ENCODE measurements around the gene CLTCL1. TPM values are rescaled to one million over a fixed set of nuclear protein-coding genes. Genes with fewer than 3 reads are reported as not detected.

Gene CLTCL1
- polyA plus RNA-seq, 1 donor (not counting 4 experiments of a cell fraction or from before 2014, with no cell fraction given): 12.4 TPM

GRCh38 chr22:19207401-19207808, 84.1 kb downstream of the CLTCL1 start:
- FAIRE-seq: no peak
- H3K9ac ChIP-seq (ENCODE audit: control insufficient read depth, extremely low read depth, insufficient read depth, low read length): no peak overlapping the region

GRCh38 chr22:19206287-19206686, 85.2 kb downstream of the CLTCL1 start:
- DNase-seq (ENCODE audit: low read depth, low spot score) (no peak), FAIRE-seq (no peak)
- Histone ChIP-seq H3K9ac (ENCODE audit: control insufficient read depth, extremely low read depth, insufficient read depth, low read length) (no peak overlapping the region), H2AFZ (ENCODE audit: control insufficient read depth, low read length) (no peak overlapping the region), H3K9me1 (ENCODE audit: control insufficient read depth, extremely low read depth, insufficient read depth, low read length) (no peaks in the 10 kb centered on the region), H3K36me3 (ENCODE audit: control insufficient read depth in 2 of 2, extremely low read depth in 1 of 2, insufficient read depth in 2 of 2, low read length in 2 of 2) (peaks cover 10 to 31% of the 10 kb centered on the region in 2 experiments), H3K27me3 (ENCODE audit: control insufficient read depth, extremely low read depth, insufficient read depth, low read length) (no peaks in the 10 kb centered on the region), H4K20me1 (ENCODE audit: control insufficient read depth, extremely low read depth, insufficient read depth, low read length) (no peaks in the 10 kb centered on the region), H3K4me3 (ENCODE audit: control insufficient read depth in 2 of 3, extremely low read depth in 1 of 3, insufficient read depth in 2 of 3, low read depth in 1 of 3, low read length in 3 of 3) (no peak overlapping the region), H3K4me1 (ENCODE audit: control insufficient read depth, extremely low read depth, insufficient read depth, low read length) (no peaks in the 10 kb centered on the region), H3K4me2 (ENCODE audit: control insufficient read depth, extremely low read depth, insufficient read depth, low read depth, low read length) (no peak overlapping the region), H3K79me2 (ENCODE audit: control insufficient read depth, insufficient read depth, low read length) (no peaks in the 10 kb centered on the region), H3K27ac (ENCODE audit: control insufficient read depth, insufficient read depth, low read length) (no peak overlapping the region), H3K9me3 (ENCODE audit: control insufficient read depth, low read depth, low read length) (no peaks in the 10 kb centered on the region)
- dilution Hi-C loops (cut with MboI; ENCODE audit: extremely low pct_ligation_motif_present, low sequenced_read_pairs): no loop called here
- no peak for TF ChIP-seq EZH2 (IDR thresholded peaks at IDR 0.05; ENCODE audit: low read length)
- TF ChIP-seq CTCF (optimal IDR thresholded peaks at IDR 0.05 in 1 of 3, IDR thresholded peaks at IDR 0.05 in 1 of 3, conservative IDR thresholded peaks at IDR 0.05 in 1 of 3; ENCODE audit: extremely low read depth in 1 of 3, insufficient read depth in 2 of 3, low read length in 3 of 3): no peak

More at GRCh38 chr22:19207401-19207808, 84.1 kb downstream of the CLTCL1 start:
- Histone ChIP-seq H3K27me3 (ENCODE audit: control insufficient read depth, extremely low read depth, insufficient read depth, low read length) (no peaks in the 10 kb centered on the region), H3K4me2 (ENCODE audit: control insufficient read depth, extremely low read depth, insufficient read depth, low read depth, low read length) (no peak overlapping the region), H3K79me2 (ENCODE audit: control insufficient read depth, insufficient read depth, low read length) (no peaks in the 10 kb centered on the region), H3K9me3 (ENCODE audit: control insufficient read depth, low read depth, low read length) (no peaks in the 10 kb centered on the region), H4K20me1 (ENCODE audit: control insufficient read depth, extremely low read depth, insufficient read depth, low read length) (no peaks in the 10 kb centered on the region), H3K36me3 (ENCODE audit: control insufficient read depth in 2 of 2, extremely low read depth in 1 of 2, insufficient read depth in 2 of 2, low read length in 2 of 2) (peaks cover 10 to 29% of the 10 kb centered on the region in 2 experiments), H3K27ac (ENCODE audit: control insufficient read depth, insufficient read depth, low read length) (no peak overlapping the region), H3K4me1 (ENCODE audit: control insufficient read depth, extremely low read depth, insufficient read depth, low read length) (no peaks in the 10 kb centered on the region), H3K4me3 (ENCODE audit: control insufficient read depth in 2 of 3, extremely low read depth in 1 of 3, insufficient read depth in 2 of 3, low read depth in 1 of 3, low read length in 3 of 3) (no peak overlapping the region), H2AFZ (ENCODE audit: control insufficient read depth, low read length) (no peak overlapping the region), H3K9me1 (ENCODE audit: control insufficient read depth, extremely low read depth, insufficient read depth, low read length) (no peaks in the 10 kb centered on the region)
- DNase-seq (ENCODE audit: low read depth, low spot score): no peak
- dilution Hi-C loops (cut with MboI; ENCODE audit: extremely low pct_ligation_motif_present, low sequenced_read_pairs): no loop called here
- TF ChIP-seq EZH2 (IDR thresholded peaks at IDR 0.05; ENCODE audit: low read length) (no peak), CTCF (optimal IDR thresholded peaks at IDR 0.05 in 1 of 3, IDR thresholded peaks at IDR 0.05 in 1 of 3, conservative IDR thresholded peaks at IDR 0.05 in 1 of 3; ENCODE audit: extremely low read depth in 1 of 3, insufficient read depth in 2 of 3, low read length in 3 of 3) (no peak)
